B cell (primary cell): ENCODE measurements around the gene SLC39A11. TPM values are rescaled to one million over a fixed set of nuclear protein-coding genes. Genes with fewer than 3 reads are reported as not detected.

Source experiments
- ATAC-seq: fragments of 200-7000 bp; cut with Tn5 transposase; one replicate; pipeline ENCODE4 v1.10.0; 2021; ENCODE audit warnings: low read depth, mild to moderate bottlenecking, moderate number of reproducible peaks, moderate library complexity
- CTCF ChIA-PET: fragments of 350-600 bp; sonication (Branson Sonifier 250); formaldehyde crosslinking; loops from one replicate; lab custom pipeline; 2021; ENCODE audit warnings: antibody characterized with exemption, inconsistent platforms; lab: Charles Lee
- POLR2A ChIA-PET: fragments of 350-600 bp; sonication (Branson Sonifier 250); formaldehyde crosslinking; loops from one replicate; lab custom pipeline; 2021; ENCODE audit warnings: antibody characterized with exemption; lab: Charles Lee
- DNase-seq: peaks from one replicate; pipeline ENCODE4 v3.0.0; 2013
- H2AFZ ChIP-seq: 2 replicates; pipeline ENCODE4 v1.6.1; 2012; ENCODE audit warnings: mild to moderate bottlenecking, low read depth, low read length; ENCODE audit not compliant: insufficient read depth, poor library complexity, severe bottlenecking
- H3K27ac ChIP-seq, 2 donors: 1 replicate in 1 of 2; 2 replicates in 1 of 2; pipeline ENCODE4 v1.5.1; 2012 to 2013; ENCODE audit warnings: low read length in 2 of 2, mild to moderate bottlenecking in 2 of 2, moderate library complexity in 1 of 2
- H3K27me3 ChIP-seq, 4 experiments: fragments of 200-600 bp in 1 of 4; sonication (generic) in 1 of 4; replicated peaks in 1 of 4; 1 replicate in 2 of 4; 2 replicates in 2 of 4; pipeline versions ENCODE4 v1.6.1 to v1.7.0; 2013 to 2016; ENCODE audit warnings: low read length in 3 of 4, mild to moderate bottlenecking in 2 of 4, mixed read lengths in 1 of 4, moderate library complexity in 1 of 4; ENCODE audit not compliant: insufficient read depth in 4 of 4, control insufficient read depth in 3 of 4; ENCODE audit errors: control extremely low read depth in 1 of 4
- H3K36me3 ChIP-seq, 2 experiments: replicated peaks in 1 of 2; 1 replicate in 1 of 2; 2 replicates in 1 of 2; pipeline versions ENCODE4 v1.6.1 to v1.7.1; 2013; ENCODE audit warnings: low read length in 1 of 2; ENCODE audit not compliant: insufficient read depth in 2 of 2, control insufficient read depth in 1 of 2; ENCODE audit errors: control extremely low read depth in 1 of 2, extremely low read depth in 1 of 2
- H3K4me1 ChIP-seq, 2 donors: fragments of 200-600 bp in 1 of 2; sonication (generic) in 1 of 2; 1 replicate in 1 of 2; 2 replicates in 1 of 2; pipeline versions ENCODE4 v1.5.1 to v1.6.1; 2013 to 2017; ENCODE audit warnings: low read length in 2 of 2; ENCODE audit not compliant: control insufficient read depth in 2 of 2, insufficient read depth in 2 of 2
- H3K4me2 ChIP-seq: replicated peaks from 2 replicates; pipeline ENCODE3; 2012; ENCODE audit warnings: mild to moderate bottlenecking, low read depth, low read length; ENCODE audit not compliant: poor library complexity, severe bottlenecking
- H3K4me3 ChIP-seq, 5 experiments: fragments of 200-600 bp in 1 of 5; sonication (generic) in 1 of 5; 1 replicate in 3 of 5; 2 replicates in 2 of 5; pipeline versions ENCODE4 v1.5.1 to v1.7.0; 2011 to 2016; ENCODE audit warnings: low read length in 4 of 5, mild to moderate bottlenecking in 4 of 5, low read depth in 2 of 5, control low read depth in 1 of 5, moderate library complexity in 1 of 5; ENCODE audit not compliant: insufficient read depth in 1 of 5; ENCODE audit errors: control extremely low read depth in 1 of 5, extremely low read depth in 1 of 5
- H3K79me2 ChIP-seq: fragments of 200-600 bp; sonication (generic); one replicate; pipeline ENCODE4 v1.6.0; 2016; ENCODE audit warnings: low read length; ENCODE audit not compliant: control insufficient read depth, insufficient read depth
- H3K9ac ChIP-seq: fragments of 200-600 bp; sonication (generic); 2 replicates; pipeline ENCODE4 v1.6.1; 2017; ENCODE audit warnings: mild to moderate bottlenecking, low read length, moderate library complexity
- H3K9me3 ChIP-seq, 3 donors: one replicate each; pipeline versions ENCODE4 v1.6.1 to v1.7.1; 2013; ENCODE audit warnings: low read length in 2 of 3; ENCODE audit not compliant: control insufficient read depth in 2 of 3, insufficient read depth in 1 of 3; ENCODE audit errors: control extremely low read depth in 1 of 3
- H4K20me1 ChIP-seq: 2 replicates; pipeline ENCODE4 v1.6.0; 2012; ENCODE audit warnings: mild to moderate bottlenecking, low read length; ENCODE audit not compliant: insufficient read depth, control insufficient read depth, poor library complexity, severe bottlenecking
- H3K27ac Mint-ChIP-seq: one replicate; pipeline ENCODE4 v1.8.0; 2021; ENCODE audit warnings: mixed read lengths
- H3K27me3 Mint-ChIP-seq: one replicate; pipeline ENCODE4 v1.8.0; 2021; ENCODE audit warnings: mixed read lengths
- H3K4me1 Mint-ChIP-seq: one replicate; pipeline ENCODE4 v1.8.0; 2021; ENCODE audit warnings: mixed read lengths
- H3K4me3 Mint-ChIP-seq: one replicate; pipeline ENCODE4 v1.8.0; 2021; ENCODE audit warnings: mixed read lengths
- H3K9me3 Mint-ChIP-seq: one replicate; pipeline ENCODE4 v1.8.0; 2022; ENCODE audit warnings: mixed read lengths; ENCODE audit not compliant: insufficient read depth
- CTCF ChIP-seq: fragments of 200-600 bp; IDR thresholded peaks from one replicate; pipeline ENCODE4 v1.8.0; 2022; ENCODE audit warnings: antibody characterized with exemption, mild to moderate bottlenecking
- EZH2 ChIP-seq: IDR thresholded peaks from 2 replicates; pipeline ENCODE4 v1.6.1; 2012; ENCODE audit warnings: borderline replicate concordance, low read depth, mild to moderate bottlenecking, moderate library complexity, low read length; ENCODE audit not compliant: insufficient read depth, poor library complexity, severe bottlenecking
- WGBS: methylation state at CpG from one replicate; pipeline ENCODE4 v1.1.5; 2013; ENCODE audit warnings: missing lambda C conversion rate; ENCODE audit not compliant: insufficient coverage; 5-methylcytosine and 5-hydroxymethylcytosine counted together
- intact Hi-C: fragments of 100-400 bp; cut with micrococcal nuclease; formaldehyde crosslinking; loops from one replicate; pipeline ENCODE4 v1.10.0; 2022
- polyA plus RNA-seq: library from polyadenylated mRNA; depleted of rRNA; stranded (reverse); fragments of >200 nt; gene quantifications from 2 replicates; pipeline ENCODE4 v1.2.3, GENCODE V29; 2012
- total RNA-seq, 2 donors: library from RNA; stranded (reverse); fragments of 120-200 nt in 1 of 2; gene quantifications; 1 replicate in 1 of 2; 2 replicates in 1 of 2; pipeline versions ENCODE4 v1.2.3 to v1.2.4, GENCODE V29; 2013 to 2022

SLC39A11 gene
- total and polyA plus RNA-seq, 2 donors (not counting 1 experiment from before 2014, with no cell fraction given) = 6.9 to 39.6 TPM

- Mint-ChIP-seq H3K27ac (no peak overlapping the region), H3K27me3 (no peaks in the 10 kb centered on the region), H3K9me3 (no peaks in the 10 kb centered on the region), H3K4me3 (no peak overlapping the region), H3K4me1 (no peaks in the 10 kb centered on the region)
- no peak for ATAC-seq
- Histone ChIP-seq H3K36me3 (peaks cover 2 to 12% of the 10 kb centered on the region in 2 experiments), H3K4me2 (no peak overlapping the region), H3K27me3 (no peaks in the 10 kb centered on the region), H3K79me2 (no peaks in the 10 kb centered on the region), H3K27ac (no peak overlapping the region), H3K9ac (no peak overlapping the region), H3K4me1 (no peaks in the 10 kb centered on the region), H3K9me3 (no peaks in the 10 kb centered on the region), H3K4me3 (no peak overlapping the region), H4K20me1 (no peaks in the 10 kb centered on the region), H2AFZ (no peak overlapping the region)
- no peak for DNase-seq
- 94% methylated on average over 4 of the region's 6 CpGs for WGBS
- TF ChIP-seq CTCF = no peak
- TF ChIP-seq EZH2 = no peak
- CTCF ChIA-PET = no interaction called here
- POLR2A ChIA-PET = no interaction called here
- intact Hi-C loops = no loop called here
Measured at GRCh38 chr17:72945473-72945872, 147.0 kb downstream of the SLC39A11 start.

GRCh38 chr17:72943826-72944689 lies 148.4 kb downstream of the SLC39A11 start:
- ChIA-PET CTCF (no interaction called here), POLR2A (no interaction called here)
- Histone ChIP-seq H3K27me3 (no peaks in the 10 kb centered on the region), H3K79me2 (no peaks in the 10 kb centered on the region), H3K9me3 (no peaks in the 10 kb centered on the region), H3K4me3 (no peak overlapping the region), H4K20me1 (no peaks in the 10 kb centered on the region), H2AFZ (no peak overlapping the region), H3K9ac (no peak overlapping the region), H3K4me2 (no peak overlapping the region), H3K36me3 (peaks cover 3 to 12% of the 10 kb centered on the region in 2 experiments), H3K4me1 (no peaks in the 10 kb centered on the region), H3K27ac (no peak overlapping the region)
- H3K27ac Mint-ChIP-seq = no peak overlapping the region
- H3K4me3 Mint-ChIP-seq = no peak overlapping the region
- intact Hi-C loops = no loop called here
- ATAC-seq (no peak), DNase-seq (no peak)
- no peaks in the 10 kb centered on the region for H3K27me3 Mint-ChIP-seq
- no peaks in the 10 kb centered on the region for H3K9me3 Mint-ChIP-seq
- 100% methylated on average over 1 of the region's 4 CpGs for whole genome bisulfite sequencing
- no peaks in the 10 kb centered on the region for H3K4me1 Mint-ChIP-seq
- no peak for TF ChIP-seq EZH2
- TF ChIP-seq CTCF = no peak
